SK-N-SH (cell line): ENCODE results near the gene IGF2BP3. TPM values are rescaled to one million over a fixed set of nuclear protein-coding genes. Genes with fewer than 3 reads are reported as not detected.

Experiments used
- CTCF ChIA-PET: fragments of 300-600, 350-600 bp; formaldehyde crosslinking; extraction: SDS; loops from one replicate; lab custom pipeline; 2021; lab: Yijun Ruan, JAX
- POLR2A ChIA-PET: fragments of 350-600 bp; sonication (Branson Sonifier 250); formaldehyde crosslinking; extraction: SDS; loops from one replicate; lab custom pipeline; 2020; ENCODE audit warnings: antibody characterized with exemption, inconsistent platforms; lab: Yijun Ruan, JAX
- DNase-seq: peaks from one replicate; pipeline ENCODE4 v3.0.0; 2012
- H2AFZ ChIP-seq: fragments of 200-600 bp; sonication (generic); 2 replicates; pipeline ENCODE4 v1.8.1; 2016; ENCODE audit warnings: antibody characterized with exemption, mild to moderate bottlenecking, low read depth
- H3F3A ChIP-seq: fragments of 200-600 bp; sonication (generic); replicated peaks from 2 replicates; pipeline ENCODE3; 2016; ENCODE audit warnings: antibody characterized with exemption, mild to moderate bottlenecking; ENCODE audit not compliant: insufficient read depth
- H3K27ac ChIP-seq, 2 experiments: fragments of 200-500 bp in 1 of 2; fragments of 200-600 bp in 1 of 2; sonication (Bioruptor generic) in 1 of 2; sonication (generic), shearing (Covaris generic) in 1 of 2; 2 replicates each; pipeline versions ENCODE4 v1.5.1 to v1.6.1; 2014 to 2016; ENCODE audit warnings: low read depth in 2 of 2, inconsistent platforms in 1 of 2, low read length in 1 of 2, mild to moderate bottlenecking in 1 of 2, mixed read lengths in 1 of 2
- H3K27me3 ChIP-seq: fragments of 200-600 bp; sonication (generic), shearing (Covaris generic); 2 replicates; pipeline ENCODE4 v1.6.1; 2016; ENCODE audit warnings: mixed run types; ENCODE audit not compliant: insufficient read depth
- H3K36me3 ChIP-seq, 2 experiments: fragments of 200-500 bp in 1 of 2; fragments of 200-600 bp in 1 of 2; sonication (Bioruptor generic) in 1 of 2; sonication (generic) in 1 of 2; replicated peaks in 1 of 2; 2 replicates each; pipeline versions ENCODE3 to v1.5.1; 2014 to 2016; ENCODE audit warnings: low read length in 1 of 2, mild to moderate bottlenecking in 1 of 2; ENCODE audit not compliant: insufficient read depth in 2 of 2, control insufficient read depth in 1 of 2
- H3K4me1 ChIP-seq, 2 experiments: fragments of 200-500 bp in 1 of 2; fragments of 200-600 bp in 1 of 2; sonication (Bioruptor generic) in 1 of 2; sonication (generic), shearing (Covaris generic) in 1 of 2; 2 replicates each; pipeline versions ENCODE4 v1.5.1 to v1.6.1; 2014 to 2016; ENCODE audit warnings: low read depth in 1 of 2, low read length in 1 of 2, mixed run types in 1 of 2; ENCODE audit not compliant: insufficient read depth in 2 of 2, control insufficient read depth in 1 of 2
- H3K4me2 ChIP-seq: fragments of 200-600 bp; sonication (generic), shearing (Covaris generic); 2 replicates; pipeline ENCODE4 v1.6.1; 2017; ENCODE audit warnings: mixed run types
- H3K4me3 ChIP-seq, 2 experiments: fragments of 200-500 bp in 1 of 2; fragments of 200-600 bp in 1 of 2; sonication (Bioruptor generic) in 1 of 2; sonication (generic), shearing (Covaris generic) in 1 of 2; 2 replicates each; pipeline versions ENCODE4 v1.5.1 to v1.8.1; 2014 to 2016; ENCODE audit warnings: low read depth in 2 of 2, inconsistent platforms in 1 of 2, low read length in 1 of 2, mild to moderate bottlenecking in 1 of 2, mixed read lengths in 1 of 2, moderate library complexity in 1 of 2
- H3K79me2 ChIP-seq: fragments of 200-600 bp; sonication (generic); 2 replicates; pipeline ENCODE4 v1.8.1; 2017; ENCODE audit warnings: mild to moderate bottlenecking; ENCODE audit not compliant: insufficient read depth
- H3K9ac ChIP-seq: fragments of 200-600 bp; sonication (generic); 2 replicates; pipeline ENCODE4 v1.6.1; 2017; ENCODE audit warnings: mixed run types
- H3K9me2 ChIP-seq: fragments of 200-600 bp; sonication (generic); 2 replicates; pipeline ENCODE4 v1.6.1; 2017; ENCODE audit warnings: mixed run types
- H3K9me3 ChIP-seq: fragments of 200-600 bp; sonication (generic); 2 replicates; pipeline ENCODE4 v1.6.1; 2017; ENCODE audit warnings: mixed run types, mild to moderate bottlenecking, moderate library complexity
- H4K20me1 ChIP-seq: fragments of 200-600 bp; sonication (generic); 2 replicates; pipeline ENCODE4 v1.6.1; 2017; ENCODE audit warnings: mild to moderate bottlenecking, mixed run types; ENCODE audit not compliant: insufficient read depth
- EZH2phosphoT487 ChIP-seq: fragments of 200-600 bp; sonication (generic); IDR thresholded peaks from 2 replicates; pipeline ENCODE4 v1.6.1; 2017; ENCODE audit warnings: low read depth, mixed run types, mild to moderate bottlenecking, antibody characterized with exemption, moderate library complexity, borderline replicate concordance
- FOXM1 ChIP-seq: IDR thresholded peaks from 2 replicates; pipeline ENCODE4 v1.4.0; 2012; ENCODE audit warnings: low read depth, mild to moderate bottlenecking
- MEF2A ChIP-seq: IDR thresholded peaks from 2 replicates; pipeline ENCODE4 v1.4.0; 2012; ENCODE audit warnings: low read depth, borderline replicate concordance
- NFIC ChIP-seq: IDR thresholded peaks from 2 replicates; pipeline ENCODE4 v1.4.0; 2012; ENCODE audit warnings: borderline replicate concordance
- RCOR1 ChIP-seq: fragments of 150-350 bp; IDR thresholded peaks from 2 replicates; pipeline ENCODE4 v1.6.1; 2017; ENCODE audit warnings: antibody characterized with exemption, low read length
- RXRA ChIP-seq: IDR thresholded peaks from 2 replicates; pipeline ENCODE4 v1.4.0; 2012; ENCODE audit warnings: low read depth, mild to moderate bottlenecking, borderline replicate concordance
- SMC3 ChIP-seq: IDR thresholded peaks from 2 replicates; pipeline ENCODE4 v1.6.1; 2012; ENCODE audit warnings: low read depth, low read length, improper control_type of control experiment
- TCF12 ChIP-seq: IDR thresholded peaks from 2 replicates; pipeline ENCODE4 v1.4.0; 2012
- TEAD4 ChIP-seq: IDR thresholded peaks from 2 replicates; pipeline ENCODE4 v1.4.0; 2012; ENCODE audit warnings: mild to moderate bottlenecking, borderline replicate concordance; ENCODE audit not compliant: insufficient read depth
- YY1 ChIP-seq: IDR thresholded peaks from 2 replicates; pipeline ENCODE4 v1.4.0; 2012; ENCODE audit warnings: low read depth, mild to moderate bottlenecking
- WGBS: methylation state at CpG from one replicate; pipeline ENCODE4 v1.1.6; 2017; ENCODE audit warnings: low lambda C conversion rate; 5-methylcytosine and 5-hydroxymethylcytosine counted together
- polyA plus RNA-seq, 3 experiments: library from polyadenylated mRNA; depleted of rRNA; stranded (reverse); fragments of >200 nt; gene quantifications; 2 replicates each; pipeline ENCODE4 v1.2.3, GENCODE V29; 2012
- TF ChIP-seq, protein P1 (sequence below): IDR thresholded peaks from 2 replicates; pipeline ENCODE4; 2012
- TF ChIP-seq, protein P2 (sequence below): fragments of 150-350 bp; IDR thresholded peaks from 2 replicates; pipeline ENCODE4 v1.6.1; 2016; ENCODE audit warnings: mild to moderate bottlenecking, low read depth, low read length
- TF ChIP-seq, protein P3 (sequence below): IDR thresholded peaks from 2 replicates; pipeline ENCODE4 v1.4.0; 2012; ENCODE audit warnings: low read depth

IGF2BP3 gene
- polyA plus RNA-seq, 1 of the 3 experiments (the other 2 are of a cell fraction): 34.4 TPM

DNA sequence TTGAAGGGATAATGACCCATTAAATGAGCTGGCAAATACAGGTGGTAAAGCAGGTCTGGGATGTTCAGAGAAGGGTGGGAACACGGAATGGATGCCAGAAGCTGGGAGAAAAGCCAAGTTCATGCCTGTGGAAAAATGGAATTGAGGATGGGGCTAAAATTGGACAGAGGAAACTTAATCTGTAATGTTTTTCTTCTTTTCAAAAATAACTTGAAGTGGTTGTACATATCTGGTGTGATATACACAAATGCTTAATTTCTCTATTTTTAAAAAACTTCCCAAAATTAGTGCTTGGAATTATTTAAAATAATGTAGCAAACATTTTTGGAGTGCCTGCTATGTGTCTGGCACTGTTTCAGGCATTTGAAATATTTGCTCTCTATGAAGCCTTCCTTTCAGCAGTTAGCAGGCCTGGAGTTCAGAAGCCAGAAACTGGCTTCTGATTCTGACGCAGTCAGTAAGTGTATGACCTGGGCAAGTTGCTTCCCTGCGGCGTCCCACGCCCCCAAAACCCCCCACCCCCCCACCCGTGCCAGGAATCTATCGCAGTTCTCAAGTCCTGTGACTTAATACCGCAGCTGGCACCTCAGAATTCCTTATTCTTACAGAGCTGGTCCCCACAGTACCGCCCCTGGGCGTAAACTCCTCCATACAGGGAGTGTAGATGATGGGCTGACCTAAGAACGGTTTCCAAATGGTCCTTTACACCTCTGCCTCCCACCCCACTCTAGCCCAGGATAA is 172.0 kb downstream of the IGF2BP3 start:
- H3K9me3 ChIP-seq: no peaks in the 10 kb centered on the region
- peak overlapping the region; percentile 85 to 100 for H3K4me3 ChIP-seq
- H3K9ac ChIP-seq: peak overlapping the region; percentile 91; the same call in 1 of the 2 replicates
- peaks cover 11% of the 10 kb centered on the region for H3F3A ChIP-seq
- H3K4me2 ChIP-seq: peak overlapping the region; percentile 97
- H3K36me3 ChIP-seq: peaks cover 8 to 25% of the 10 kb centered on the region in 2 experiments
- ChIA-PET POLR2A (interaction anchor here (0.9 to 1.5 kb wide), 3 partner anchors 10 to 158 kb away, joined by 3 to 4 read pairs (median 3); no protein-coding TSS in a partner anchor), CTCF (interaction anchor here (0.5 to 9.9 kb wide), 8 partner anchors 11 to 1800 kb away, joined by 3 to 69 read pairs (median 4); no protein-coding TSS in a partner anchor)
- DNase-seq: peak; percentile 44
- no peaks in the 10 kb centered on the region; the same call in 1 of the 2 replicates for H4K20me1 ChIP-seq
- H3K9me2 ChIP-seq: no peaks in the 10 kb centered on the region
- TF ChIP-seq, protein P1, sequence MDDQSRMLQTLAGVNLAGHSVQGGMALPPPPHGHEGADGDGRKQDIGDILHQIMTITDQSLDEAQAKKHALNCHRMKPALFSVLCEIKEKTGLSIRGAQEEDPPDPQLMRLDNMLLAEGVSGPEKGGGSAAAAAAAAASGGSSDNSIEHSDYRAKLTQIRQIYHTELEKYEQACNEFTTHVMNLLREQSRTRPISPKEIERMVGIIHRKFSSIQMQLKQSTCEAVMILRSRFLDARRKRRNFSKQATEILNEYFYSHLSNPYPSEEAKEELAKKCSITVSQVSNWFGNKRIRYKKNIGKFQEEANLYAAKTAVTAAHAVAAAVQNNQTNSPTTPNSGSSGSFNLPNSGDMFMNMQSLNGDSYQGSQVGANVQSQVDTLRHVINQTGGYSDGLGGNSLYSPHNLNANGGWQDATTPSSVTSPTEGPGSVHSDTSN: 0 out of 2 replicates have a peak, but pooled peaks have one; percentile 6
- TF ChIP-seq RXRA: no peak
- TF ChIP-seq, protein P2, sequence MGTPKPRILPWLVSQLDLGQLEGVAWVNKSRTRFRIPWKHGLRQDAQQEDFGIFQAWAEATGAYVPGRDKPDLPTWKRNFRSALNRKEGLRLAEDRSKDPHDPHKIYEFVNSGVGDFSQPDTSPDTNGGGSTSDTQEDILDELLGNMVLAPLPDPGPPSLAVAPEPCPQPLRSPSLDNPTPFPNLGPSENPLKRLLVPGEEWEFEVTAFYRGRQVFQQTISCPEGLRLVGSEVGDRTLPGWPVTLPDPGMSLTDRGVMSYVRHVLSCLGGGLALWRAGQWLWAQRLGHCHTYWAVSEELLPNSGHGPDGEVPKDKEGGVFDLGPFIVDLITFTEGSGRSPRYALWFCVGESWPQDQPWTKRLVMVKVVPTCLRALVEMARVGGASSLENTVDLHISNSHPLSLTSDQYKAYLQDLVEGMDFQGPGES: no peak
- no peak for TF ChIP-seq SMC3
- no peak for TF ChIP-seq RCOR1
- peak; percentile 61; the same call in 1 of the 2 replicates for TF ChIP-seq TEAD4
- TF ChIP-seq FOXM1: no peak
- no peak for TF ChIP-seq YY1
- no peak for TF ChIP-seq EZH2phosphoT487
- TF ChIP-seq TCF12: peak; percentile 51; the same call in 1 of the 2 replicates
- peak; percentile 63; the same call in 1 of the 2 replicates for TF ChIP-seq NFIC
- no peaks in the 10 kb centered on the region for H3K27me3 ChIP-seq
- 61% methylated on average over 11 of the region's 11 CpGs for WGBS
- peak overlapping the region; percentile 77 to 88 for H3K27ac ChIP-seq
- peak overlapping the region; percentile 89 for H2AFZ ChIP-seq
- H3K79me2 ChIP-seq: peaks cover 42% of the 10 kb centered on the region
- H3K4me1 ChIP-seq: peaks cover 8 to 20% of the 10 kb centered on the region in 2 experiments; a peak in 3 of 4 replicates

DNA sequence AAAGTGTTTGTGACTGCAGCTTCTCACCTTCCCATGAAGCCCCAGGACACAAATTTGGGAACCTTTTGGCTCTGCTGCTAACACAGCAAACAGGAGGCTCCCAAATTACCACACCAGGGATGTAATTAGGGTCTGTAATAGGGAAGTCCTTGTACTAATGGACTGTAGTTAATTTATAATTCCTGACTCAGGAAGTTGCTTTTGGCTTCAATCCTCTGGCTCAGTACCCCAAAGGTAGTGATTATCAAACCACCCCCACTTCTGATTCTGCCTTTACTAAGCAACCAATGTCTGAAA is 174.9 kb downstream of the IGF2BP3 start:
- no peaks in the 10 kb centered on the region for H3K27me3 ChIP-seq
- ChIA-PET POLR2A (interaction anchor here (0.6 kb wide), 1 partner anchor 9 kb away, joined by 4 read pairs; no protein-coding TSS in a partner anchor), CTCF (interaction anchor here (1.0 to 9.9 kb wide), 4 partner anchors 16 to 179 kb away, joined by 4 to 69 read pairs (median 12); no protein-coding TSS in a partner anchor)

More for the DNA sequence above, 174.9 kb downstream of the IGF2BP3 start:
- DNase-seq: no peak
- H3K4me2 ChIP-seq: no peak overlapping the region
- H3K4me3 ChIP-seq: no peak overlapping the region
- peak overlapping the region; percentile 14 for H2AFZ ChIP-seq
- TF ChIP-seq YY1 (no peak), MEF2A (no peak), FOXM1 (no peak)
- TF ChIP-seq, protein P3, sequence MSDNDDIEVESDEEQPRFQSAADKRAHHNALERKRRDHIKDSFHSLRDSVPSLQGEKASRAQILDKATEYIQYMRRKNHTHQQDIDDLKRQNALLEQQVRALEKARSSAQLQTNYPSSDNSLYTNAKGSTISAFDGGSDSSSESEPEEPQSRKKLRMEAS: no peak
- peaks cover 12% of the 10 kb centered on the region for H3K79me2 ChIP-seq
- peaks cover 11% of the 10 kb centered on the region for H3F3A ChIP-seq
- H3K9me2 ChIP-seq: no peaks in the 10 kb centered on the region
- peak overlapping the region in 1 of 2 experiments; percentile 29; a peak in 1 of 4 replicates for H3K27ac ChIP-seq
- peaks cover 8 to 14% of the 10 kb centered on the region in 2 experiments; a peak in 3 of 4 replicates for H3K4me1 ChIP-seq
- H3K9me3 ChIP-seq: no peaks in the 10 kb centered on the region
- no peak overlapping the region for H3K9ac ChIP-seq
- no peaks in the 10 kb centered on the region for H3K36me3 ChIP-seq
- no peaks in the 10 kb centered on the region; the same call in 1 of the 2 replicates for H4K20me1 ChIP-seq
